GM12878 (cell line): ENCODE measurements around the gene COX6B2.

Source experiments
- CTCF ChIP-seq, 3 experiments: IDR thresholded peaks in 2 of 3; conservative IDR thresholded peaks in 1 of 3; 2 replicates each; pipeline ENCODE4 v1.5.1; 2011; ENCODE audit warnings: low read depth in 3 of 3, low read length in 3 of 3, mild to moderate bottlenecking in 3 of 3, control low read depth in 2 of 3, moderate library complexity in 2 of 3, inconsistent platforms in 1 of 3, mixed read lengths in 1 of 3; ENCODE audit not compliant: control insufficient read depth in 2 of 3, insufficient read depth in 1 of 3; ENCODE audit errors: extremely low read depth in 1 of 3
- ETV6 ChIP-seq, 2 experiments: fragments of 450-650 bp in 1 of 2; IDR thresholded peaks in 1 of 2; conservative IDR thresholded peaks in 1 of 2; 2 replicates each; pipeline ENCODE4 v1.6.1; 2014; ENCODE audit warnings: antibody characterized with exemption in 1 of 2, borderline replicate concordance in 1 of 2, low read depth in 1 of 2, mild to moderate bottlenecking in 1 of 2, moderate library complexity in 1 of 2
- FOXM1 ChIP-seq: IDR thresholded peaks from 2 replicates; pipeline ENCODE4 v1.6.1; 2012; ENCODE audit warnings: low read depth, mild to moderate bottlenecking, inconsistent platforms, low read length, moderate library complexity
- HCFC1 ChIP-seq: fragments of 150-350 bp; IDR thresholded peaks from 2 replicates; pipeline ENCODE4 v1.6.1; 2014; ENCODE audit warnings: low read length
- PBX3 ChIP-seq: IDR thresholded peaks from 2 replicates; pipeline ENCODE4 v1.6.1; 2011; ENCODE audit warnings: mild to moderate bottlenecking, low read depth, low read length, moderate library complexity; ENCODE audit not compliant: insufficient replicate concordance
- PML ChIP-seq: IDR thresholded peaks from 2 replicates; pipeline ENCODE4 v1.6.1; 2012; ENCODE audit warnings: low read length, inconsistent platforms
- SUZ12 ChIP-seq: fragments of 200-600 bp; sonication (generic); IDR thresholded peaks from one replicate; pipeline ENCODE4 v1.6.1; 2018; ENCODE audit warnings: antibody characterized with exemption, mild to moderate bottlenecking; ENCODE audit not compliant: unreplicated experiment
- TAF1 ChIP-seq: IDR thresholded peaks from 2 replicates; pipeline ENCODE4 v1.6.1; 2011; ENCODE audit warnings: mild to moderate bottlenecking, low read depth, low read length, borderline replicate concordance
- ZZZ3 ChIP-seq: IDR thresholded peaks from 2 replicates; pipeline ENCODE4 v1.6.1; 2011; ENCODE audit warnings: low read depth; ENCODE audit not compliant: control insufficient read depth, insufficient read length
- TF ChIP-seq, protein P1 (sequence below): fragments of 450-650 bp; IDR thresholded peaks from 2 replicates; pipeline ENCODE4 v1.6.1; 2016; ENCODE audit warnings: mild to moderate bottlenecking
- TF ChIP-seq, protein P2 (sequence below): fragments of 450-650 bp; IDR thresholded peaks from 2 replicates; pipeline ENCODE4 v1.6.1; 2016; ENCODE audit warnings: mild to moderate bottlenecking, moderate library complexity, borderline replicate concordance
- TF ChIP-seq, protein P3 (sequence below): fragments of 450-650 bp; IDR thresholded peaks from 2 replicates; pipeline ENCODE4 v1.6.1; 2014; ENCODE audit warnings: mild to moderate bottlenecking

- no peak for TF ChIP-seq SUZ12
- TF ChIP-seq PML = no peak
- TF ChIP-seq, protein P1, sequence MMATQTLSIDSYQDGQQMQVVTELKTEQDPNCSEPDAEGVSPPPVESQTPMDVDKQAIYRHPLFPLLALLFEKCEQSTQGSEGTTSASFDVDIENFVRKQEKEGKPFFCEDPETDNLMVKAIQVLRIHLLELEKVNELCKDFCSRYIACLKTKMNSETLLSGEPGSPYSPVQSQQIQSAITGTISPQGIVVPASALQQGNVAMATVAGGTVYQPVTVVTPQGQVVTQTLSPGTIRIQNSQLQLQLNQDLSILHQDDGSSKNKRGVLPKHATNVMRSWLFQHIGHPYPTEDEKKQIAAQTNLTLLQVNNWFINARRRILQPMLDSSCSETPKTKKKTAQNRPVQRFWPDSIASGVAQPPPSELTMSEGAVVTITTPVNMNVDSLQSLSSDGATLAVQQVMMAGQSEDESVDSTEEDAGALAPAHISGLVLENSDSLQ = no peak
- no peak for TF ChIP-seq HCFC1
- TF ChIP-seq ETV6 (conservative IDR thresholded peaks at IDR 0.05 in 1 of 2, IDR thresholded peaks at IDR 0.05 in 1 of 2; ENCODE audit: borderline replicate concordance in 1 of 2, low read depth in 1 of 2) = no peak
- TF ChIP-seq, protein P2, sequence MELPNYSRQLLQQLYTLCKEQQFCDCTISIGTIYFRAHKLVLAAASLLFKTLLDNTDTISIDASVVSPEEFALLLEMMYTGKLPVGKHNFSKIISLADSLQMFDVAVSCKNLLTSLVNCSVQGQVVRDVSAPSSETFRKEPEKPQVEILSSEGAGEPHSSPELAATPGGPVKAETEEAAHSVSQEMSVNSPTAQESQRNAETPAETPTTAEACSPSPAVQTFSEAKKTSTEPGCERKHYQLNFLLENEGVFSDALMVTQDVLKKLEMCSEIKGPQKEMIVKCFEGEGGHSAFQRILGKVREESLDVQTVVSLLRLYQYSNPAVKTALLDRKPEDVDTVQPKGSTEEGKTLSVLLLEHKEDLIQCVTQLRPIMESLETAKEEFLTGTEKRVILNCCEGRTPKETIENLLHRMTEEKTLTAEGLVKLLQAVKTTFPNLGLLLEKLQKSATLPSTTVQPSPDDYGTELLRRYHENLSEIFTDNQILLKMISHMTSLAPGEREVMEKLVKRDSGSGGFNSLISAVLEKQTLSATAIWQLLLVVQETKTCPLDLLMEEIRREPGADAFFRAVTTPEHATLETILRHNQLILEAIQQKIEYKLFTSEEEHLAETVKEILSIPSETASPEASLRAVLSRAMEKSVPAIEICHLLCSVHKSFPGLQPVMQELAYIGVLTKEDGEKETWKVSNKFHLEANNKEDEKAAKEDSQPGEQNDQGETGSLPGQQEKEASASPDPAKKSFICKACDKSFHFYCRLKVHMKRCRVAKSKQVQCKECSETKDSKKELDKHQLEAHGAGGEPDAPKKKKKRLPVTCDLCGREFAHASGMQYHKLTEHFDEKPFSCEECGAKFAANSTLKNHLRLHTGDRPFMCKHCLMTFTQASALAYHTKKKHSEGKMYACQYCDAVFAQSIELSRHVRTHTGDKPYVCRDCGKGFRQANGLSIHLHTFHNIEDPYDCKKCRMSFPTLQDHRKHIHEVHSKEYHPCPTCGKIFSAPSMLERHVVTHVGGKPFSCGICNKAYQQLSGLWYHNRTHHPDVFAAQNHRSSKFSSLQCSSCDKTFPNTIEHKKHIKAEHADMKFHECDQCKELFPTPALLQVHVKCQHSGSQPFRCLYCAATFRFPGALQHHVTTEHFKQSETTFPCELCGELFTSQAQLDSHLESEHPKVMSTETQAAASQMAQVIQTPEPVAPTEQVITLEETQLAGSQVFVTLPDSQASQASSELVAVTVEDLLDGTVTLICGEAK = no peak
- no peak for TF ChIP-seq FOXM1
- no peak for TF ChIP-seq ZZZ3
- no peak for TF ChIP-seq CTCF (IDR thresholded peaks at IDR 0.05 in 2 of 3, conservative IDR thresholded peaks at IDR 0.05 in 1 of 3; ENCODE audit: control insufficient read depth in 2 of 3, extremely low read depth in 1 of 3, insufficient read depth in 1 of 3, low read depth in 3 of 3, low read length in 3 of 3)
- TF ChIP-seq, protein P3, sequence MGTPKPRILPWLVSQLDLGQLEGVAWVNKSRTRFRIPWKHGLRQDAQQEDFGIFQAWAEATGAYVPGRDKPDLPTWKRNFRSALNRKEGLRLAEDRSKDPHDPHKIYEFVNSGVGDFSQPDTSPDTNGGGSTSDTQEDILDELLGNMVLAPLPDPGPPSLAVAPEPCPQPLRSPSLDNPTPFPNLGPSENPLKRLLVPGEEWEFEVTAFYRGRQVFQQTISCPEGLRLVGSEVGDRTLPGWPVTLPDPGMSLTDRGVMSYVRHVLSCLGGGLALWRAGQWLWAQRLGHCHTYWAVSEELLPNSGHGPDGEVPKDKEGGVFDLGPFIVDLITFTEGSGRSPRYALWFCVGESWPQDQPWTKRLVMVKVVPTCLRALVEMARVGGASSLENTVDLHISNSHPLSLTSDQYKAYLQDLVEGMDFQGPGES = no peak
- TF ChIP-seq PBX3 = no peak
- no peak for TF ChIP-seq TAF1
Observed at GRCh38 chr19:55333870-55334269, 20.6 kb downstream of the COX6B2 start.
